CD14-positive monocyte (primary cell): ENCODE results near the gene POGZ. TPM values are rescaled to one million over a fixed set of nuclear protein-coding genes. Genes with fewer than 3 reads are reported as not detected.
"Not testable (repeated sequence)": the region's sequence is repeated elsewhere in the genome, so short reads cannot be mapped to it uniquely, and the experiment has no call there.

Experiments
- DNase-seq, 3 donors: peaks; one replicate each; pipeline ENCODE4 v3.0.0-alpha.2; 2011 to 2022
- H2AFZ ChIP-seq: 2 replicates; pipeline ENCODE4 v1.6.0; 2012; ENCODE audit warnings: mild to moderate bottlenecking, low read depth, low read length, inconsistent platforms; ENCODE audit not compliant: insufficient read depth, poor library complexity, severe bottlenecking
- H3K27ac ChIP-seq, 2 donors: 1 replicate in 1 of 2; 2 replicates in 1 of 2; pipeline ENCODE4 v1.5.1; 2012 to 2013; ENCODE audit warnings: low read length in 2 of 2, control low read depth in 1 of 2, inconsistent platforms in 1 of 2, low read depth in 1 of 2, mild to moderate bottlenecking in 1 of 2
- H3K27me3 ChIP-seq, 2 donors: one replicate each; pipeline versions ENCODE4 v1.6.0 to v1.6.1; 2011 to 2013; ENCODE audit warnings: low read length in 2 of 2; ENCODE audit not compliant: control insufficient read depth in 2 of 2, insufficient read depth in 2 of 2
- H3K36me3 ChIP-seq, 2 donors: replicated peaks in 1 of 2; 1 replicate in 1 of 2; 2 replicates in 1 of 2; pipeline versions ENCODE4 v1.5.1 to v1.6.1; 2012 to 2013; ENCODE audit warnings: low read length in 2 of 2, control low read depth in 1 of 2, inconsistent platforms in 1 of 2, mild to moderate bottlenecking in 1 of 2; ENCODE audit not compliant: insufficient read depth in 2 of 2, control insufficient read depth in 1 of 2
- H3K4me1 ChIP-seq, 2 donors: 1 replicate in 1 of 2; 2 replicates in 1 of 2; pipeline versions ENCODE4 v1.5.1 to v1.6.1; 2012 to 2013; ENCODE audit warnings: low read length in 2 of 2, control low read depth in 1 of 2, inconsistent platforms in 1 of 2, mild to moderate bottlenecking in 1 of 2, moderate library complexity in 1 of 2; ENCODE audit not compliant: insufficient read depth in 2 of 2, control insufficient read depth in 1 of 2
- H3K4me2 ChIP-seq: replicated peaks from 2 replicates; pipeline ENCODE3; 2012; ENCODE audit warnings: low read length, moderate library complexity, mild to moderate bottlenecking; ENCODE audit not compliant: poor library complexity, severe bottlenecking; ENCODE audit errors: extremely low read depth
- H3K4me3 ChIP-seq, 3 experiments: fragments of 200-600 bp in 1 of 3; sonication (generic) in 1 of 3; replicated peaks in 1 of 3; 1 replicate in 2 of 3; 2 replicates in 1 of 3; pipeline ENCODE4 v1.5.1; 2011 to 2013; ENCODE audit warnings: low read length in 3 of 3, mild to moderate bottlenecking in 3 of 3, control low read depth in 2 of 3, low read depth in 2 of 3, inconsistent platforms in 1 of 3, moderate library complexity in 1 of 3
- H3K79me2 ChIP-seq: 2 replicates; pipeline ENCODE4 v1.6.0; 2012; ENCODE audit warnings: mild to moderate bottlenecking, control low read depth, inconsistent platforms, low read length, moderate library complexity; ENCODE audit not compliant: insufficient read depth
- H3K9ac ChIP-seq: 2 replicates; pipeline ENCODE4 v1.6.0; 2017; ENCODE audit warnings: low read length, mild to moderate bottlenecking; ENCODE audit not compliant: insufficient read depth, poor library complexity, severe bottlenecking
- H3K9me3 ChIP-seq, 2 donors: replicated peaks in 1 of 2; 1 replicate in 1 of 2; 2 replicates in 1 of 2; pipeline versions ENCODE4 v1.5.1 to v1.6.1; 2012 to 2013; ENCODE audit warnings: low read length in 2 of 2, control low read depth in 1 of 2; ENCODE audit not compliant: control insufficient read depth in 1 of 2, insufficient read depth in 1 of 2
- H4K20me1 ChIP-seq: 2 replicates; pipeline ENCODE4 v1.6.0; 2012; ENCODE audit warnings: mild to moderate bottlenecking, low read length, control low read depth, moderate library complexity; ENCODE audit not compliant: insufficient read depth
- H3K27ac Mint-ChIP-seq, 7 donors: one replicate each; pipeline ENCODE4 v1.8.0; 2020; ENCODE audit warnings: mild to moderate bottlenecking in 7 of 7, mixed read lengths in 7 of 7, moderate library complexity in 6 of 7, inconsistent platforms in 2 of 7
- H3K27me3 Mint-ChIP-seq, 3 donors: one replicate each; pipeline ENCODE4 v1.8.0; 2021 to 2022; ENCODE audit warnings: low read depth in 3 of 3, mild to moderate bottlenecking in 3 of 3, mixed read lengths in 3 of 3, moderate library complexity in 3 of 3, inconsistent platforms in 1 of 3
- H3K36me3 Mint-ChIP-seq, 2 donors: one replicate each; pipeline ENCODE4 v1.8.0; 2020; ENCODE audit warnings: mixed read lengths in 2 of 2, inconsistent platforms in 1 of 2, mild to moderate bottlenecking in 1 of 2
- H3K4me1 Mint-ChIP-seq: one replicate; pipeline ENCODE4 v1.8.0; 2020; ENCODE audit warnings: mild to moderate bottlenecking, mixed read lengths
- H3K4me3 Mint-ChIP-seq, 2 donors: one replicate each; pipeline ENCODE4 v1.8.0; 2020; ENCODE audit warnings: mild to moderate bottlenecking in 2 of 2, mixed read lengths in 2 of 2, moderate library complexity in 1 of 2
- H3K9me3 Mint-ChIP-seq, 7 donors: one replicate each; pipeline ENCODE4 v1.8.0; 2020 to 2022; ENCODE audit warnings: mixed read lengths in 7 of 7, mild to moderate bottlenecking in 6 of 7, moderate library complexity in 6 of 7, inconsistent platforms in 2 of 7
- CTCF ChIP-seq: fragments of 200-600 bp; IDR thresholded peaks from one replicate; pipeline ENCODE4 v1.8.0; 2022; ENCODE audit warnings: antibody characterized with exemption, mild to moderate bottlenecking
- WGBS: methylation state at CpG from one replicate; pipeline ENCODE4 v1.1.5; 2013; ENCODE audit warnings: missing lambda C conversion rate; ENCODE audit not compliant: insufficient coverage; 5-methylcytosine and 5-hydroxymethylcytosine counted together
- intact Hi-C, 2 donors: fragments of 100-400 bp; cut with micrococcal nuclease; formaldehyde crosslinking; loops; one replicate each; pipeline versions ENCODE4 v1.15.0 to v1.15.1; 2023
- polyA plus RNA-seq, 3 donors: library from polyadenylated mRNA; depleted of rRNA in 1 of 3; unstranded in 2 of 3; stranded (reverse) in 1 of 3; fragments of 300-500 nt in 2 of 3; fragments of >200 nt in 1 of 3; fragmentation: Illumina TruSeq in 2 of 3; gene quantifications; 1 replicate in 2 of 3; 2 replicates in 1 of 3; pipeline ENCODE4 v1.2.3, GENCODE V29; 2012 to 2021

The POGZ gene
- polyA plus RNA-seq, 3 donors: 0.75 to 41.7 (median 1.8) TPM

DNA sequence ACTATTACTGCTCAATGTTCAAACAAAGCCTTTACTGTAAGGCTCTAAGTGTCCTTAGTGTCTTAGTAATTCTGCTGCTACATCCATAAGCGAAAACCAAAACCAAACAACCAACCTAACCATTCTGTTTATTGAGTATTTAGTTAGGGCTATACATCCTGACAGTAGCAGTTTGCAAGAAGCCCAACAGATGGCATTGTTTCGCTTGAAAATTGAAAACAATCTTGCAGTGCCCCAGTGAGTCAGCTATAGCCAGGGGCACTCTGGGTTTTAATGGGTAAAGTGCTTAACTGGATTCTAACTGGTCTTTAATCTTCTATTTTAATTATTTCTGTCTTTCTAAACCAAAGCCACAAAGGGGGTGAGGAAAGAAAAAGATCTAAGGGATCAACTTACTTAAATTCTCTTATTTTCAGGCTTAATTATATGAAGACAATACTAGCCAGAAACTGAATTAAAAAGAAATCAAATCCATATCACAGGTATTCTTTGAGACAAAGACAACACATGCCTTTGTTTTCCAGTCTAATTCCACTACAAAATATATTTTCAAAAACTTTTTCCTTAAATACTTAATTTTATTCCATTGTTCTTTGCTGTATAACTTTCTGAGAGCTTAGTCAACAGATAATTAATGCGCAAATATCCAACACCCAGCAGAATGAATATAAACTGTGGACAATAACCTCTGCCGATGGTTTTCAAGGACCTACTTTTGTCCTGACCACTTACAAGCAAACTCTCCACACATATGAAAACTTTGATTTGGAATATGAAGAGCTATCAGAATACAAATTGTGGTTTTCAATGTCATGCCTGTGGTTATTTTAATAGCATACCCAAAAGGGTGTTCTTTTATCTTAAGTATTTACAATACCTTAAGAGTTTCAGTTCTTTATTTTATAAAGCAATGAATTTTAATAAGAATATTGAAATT lies 15.2 kb downstream of the POGZ start:
- intact Hi-C loops: loop anchor here (2.0 to 10.0 kb wide), 2 partner anchors 91 to 291 kb away; no protein-coding TSS in a partner anchor
- Mint-ChIP-seq H3K27ac (no peak overlapping the region), H3K9me3 (no peaks in the 10 kb centered on the region), H3K4me1 (peaks cover 9% of the 10 kb centered on the region), H3K4me3 (no peak overlapping the region), H3K27me3 (peaks cover 0 to 1% (median 1%) of the 10 kb centered on the region in 3 donors), H3K36me3 (peaks cover 22 to 41% of the 10 kb centered on the region in 2 donors)
- H2AFZ ChIP-seq: no peak overlapping the region
- no peak overlapping the region for H3K9ac ChIP-seq
- peak; percentile 65 to 74 (median 69) for DNase-seq
- H3K79me2 ChIP-seq: peaks cover 100% of the 10 kb centered on the region
- no peaks in the 10 kb centered on the region for H3K4me1 ChIP-seq
- no peak overlapping the region for H3K4me2 ChIP-seq
- peaks cover 23 to 35% of the 10 kb centered on the region in 2 donors for H3K36me3 ChIP-seq
- H3K27ac ChIP-seq: peak overlapping the region in 1 of 2 donors; percentile 8
- TF ChIP-seq CTCF: peak; percentile 83
- no peak overlapping the region for H3K4me3 ChIP-seq
- H3K9me3 ChIP-seq: no peaks in the 10 kb centered on the region
- H3K27me3 ChIP-seq: no peaks in the 10 kb centered on the region
- H4K20me1 ChIP-seq: peaks cover 94% of the 10 kb centered on the region
- WGBS: no CpG with 5 or more reads among the region's 4 CpGs

- intact Hi-C loops: not testable (repeated sequence)
- no CpG with 5 or more reads among the region's 8 CpGs for WGBS
- peaks cover 33 to 67% of the 10 kb centered on the region in 2 donors for H3K36me3 Mint-ChIP-seq
These were observed 21.9 kb downstream of the POGZ start for GRCh38 chr1:151437396-151437795.

More at GRCh38 chr1:151437396-151437795, 21.9 kb downstream of the POGZ start:
- H3K27me3 ChIP-seq, H2AFZ ChIP-seq, H3K4me3 Mint-ChIP-seq, H3K9me3 Mint-ChIP-seq, H3K4me1 Mint-ChIP-seq, H3K9me3 ChIP-seq, H3K4me2 ChIP-seq, H3K27me3 Mint-ChIP-seq, H3K9ac ChIP-seq, H3K27ac ChIP-seq, DNase-seq, H3K4me3 ChIP-seq, H3K4me1 ChIP-seq: not testable (repeated sequence)
- H3K36me3 ChIP-seq: peaks cover 36 to 68% of the 10 kb centered on the region in 2 donors
- peaks cover 87% of the 10 kb centered on the region for H4K20me1 ChIP-seq
- peaks cover 100% of the 10 kb centered on the region for H3K79me2 ChIP-seq
- H3K27ac Mint-ChIP-seq: peak overlapping the region in 2 of 7 donors; percentile 18 to 73
